Measurements from ENCODE around the gene PIWIL1. TPM values are rescaled to one million over a fixed set of nuclear protein-coding genes. Genes with fewer than 3 reads are reported as not detected.

Gene PIWIL1
- total RNA-seq, 1 experiment from 2014 or later = not detected

DNA sequence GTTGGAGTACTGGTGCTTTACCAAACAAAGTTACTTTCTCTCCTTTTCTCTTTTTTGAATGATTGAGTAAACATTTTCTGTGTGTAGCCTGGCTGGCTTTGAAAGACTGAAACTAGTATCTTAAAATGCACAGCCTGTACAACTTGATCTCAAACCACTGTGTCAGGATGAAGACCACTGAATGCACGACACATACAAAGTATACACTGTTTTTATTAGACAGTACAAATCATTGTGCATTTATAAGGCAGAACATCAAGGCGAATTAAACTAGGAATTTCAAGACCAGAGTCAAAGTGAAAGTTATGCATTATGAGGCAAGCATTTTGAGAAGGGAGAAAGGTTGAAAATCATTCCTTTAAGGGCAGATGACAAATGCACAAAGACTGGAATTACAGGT is 59.0 kb downstream of the PIWIL1 start:
- H3K27me3 Mint-ChIP-seq (ENCODE audit: unreplicated experiment) = no peaks in the 10 kb centered on the region
- BruUV-seq (replicated peaks) = no TSS peak
- intact Hi-C loops (cut with micrococcal nuclease; ENCODE audit: unreplicated experiment) = no loop called here
- TF ChIP-seq, protein P1, sequence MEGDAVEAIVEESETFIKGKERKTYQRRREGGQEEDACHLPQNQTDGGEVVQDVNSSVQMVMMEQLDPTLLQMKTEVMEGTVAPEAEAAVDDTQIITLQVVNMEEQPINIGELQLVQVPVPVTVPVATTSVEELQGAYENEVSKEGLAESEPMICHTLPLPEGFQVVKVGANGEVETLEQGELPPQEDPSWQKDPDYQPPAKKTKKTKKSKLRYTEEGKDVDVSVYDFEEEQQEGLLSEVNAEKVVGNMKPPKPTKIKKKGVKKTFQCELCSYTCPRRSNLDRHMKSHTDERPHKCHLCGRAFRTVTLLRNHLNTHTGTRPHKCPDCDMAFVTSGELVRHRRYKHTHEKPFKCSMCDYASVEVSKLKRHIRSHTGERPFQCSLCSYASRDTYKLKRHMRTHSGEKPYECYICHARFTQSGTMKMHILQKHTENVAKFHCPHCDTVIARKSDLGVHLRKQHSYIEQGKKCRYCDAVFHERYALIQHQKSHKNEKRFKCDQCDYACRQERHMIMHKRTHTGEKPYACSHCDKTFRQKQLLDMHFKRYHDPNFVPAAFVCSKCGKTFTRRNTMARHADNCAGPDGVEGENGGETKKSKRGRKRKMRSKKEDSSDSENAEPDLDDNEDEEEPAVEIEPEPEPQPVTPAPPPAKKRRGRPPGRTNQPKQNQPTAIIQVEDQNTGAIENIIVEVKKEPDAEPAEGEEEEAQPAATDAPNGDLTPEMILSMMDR (IDR thresholded peaks at IDR 0.05; ENCODE audit: unreplicated experiment) = no peak
- H3K27ac Mint-ChIP-seq (ENCODE audit: unreplicated experiment) = no peak overlapping the region
- no peaks in the 10 kb centered on the region for H3K36me3 Mint-ChIP-seq (ENCODE audit: insufficient read depth, unreplicated experiment)
- no peak for DNase-seq
- H3K4me3 Mint-ChIP-seq (ENCODE audit: low read depth, unreplicated experiment) = no peak overlapping the region
- peaks cover 17% of the 10 kb centered on the region for H3K9me3 Mint-ChIP-seq (ENCODE audit: low read depth, unreplicated experiment)
- no peaks in the 10 kb centered on the region for H3K4me1 Mint-ChIP-seq (ENCODE audit: low read depth, unreplicated experiment)
- CTCF ChIA-PET = no interaction called here

DNA sequence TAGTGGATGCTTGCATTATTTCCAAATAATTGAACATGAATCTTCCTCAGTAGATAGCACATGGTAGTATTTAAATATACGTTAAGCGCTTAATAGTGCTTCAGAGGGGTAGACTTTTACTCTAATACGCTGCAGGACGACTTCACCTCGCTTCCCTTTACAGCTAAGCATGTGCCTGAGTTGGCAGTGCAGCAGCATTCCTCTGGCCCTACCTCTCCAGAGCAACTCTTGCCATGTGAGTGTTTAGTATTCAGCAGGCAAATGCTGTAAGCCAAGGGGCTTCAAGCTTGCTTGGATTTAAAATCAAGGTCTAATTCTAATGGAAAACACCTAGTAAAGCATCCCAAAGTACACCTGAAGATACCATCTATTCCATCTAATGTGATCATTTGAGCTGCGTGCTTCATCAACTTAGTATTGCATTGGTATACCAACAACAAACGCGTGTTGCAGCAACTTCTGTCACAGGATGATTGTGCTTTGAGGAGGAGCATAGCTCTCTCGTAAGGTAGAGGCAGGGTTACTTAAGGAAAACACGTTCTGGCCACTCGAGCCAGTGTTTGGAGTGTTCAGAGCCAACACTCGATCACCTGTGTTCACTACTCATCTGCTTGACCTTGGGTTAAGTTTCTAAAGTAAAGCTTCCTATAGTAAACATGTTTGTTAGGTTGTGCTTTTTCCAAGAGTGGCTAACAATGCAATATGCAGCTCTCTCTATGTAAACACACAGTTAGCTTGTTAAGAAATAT is 60.6 kb downstream of the PIWIL1 start:
- no TSS peak for BruUV-seq (replicated peaks)
- TF ChIP-seq, protein P1 (IDR thresholded peaks at IDR 0.05; ENCODE audit: unreplicated experiment) = no peak

DNA sequence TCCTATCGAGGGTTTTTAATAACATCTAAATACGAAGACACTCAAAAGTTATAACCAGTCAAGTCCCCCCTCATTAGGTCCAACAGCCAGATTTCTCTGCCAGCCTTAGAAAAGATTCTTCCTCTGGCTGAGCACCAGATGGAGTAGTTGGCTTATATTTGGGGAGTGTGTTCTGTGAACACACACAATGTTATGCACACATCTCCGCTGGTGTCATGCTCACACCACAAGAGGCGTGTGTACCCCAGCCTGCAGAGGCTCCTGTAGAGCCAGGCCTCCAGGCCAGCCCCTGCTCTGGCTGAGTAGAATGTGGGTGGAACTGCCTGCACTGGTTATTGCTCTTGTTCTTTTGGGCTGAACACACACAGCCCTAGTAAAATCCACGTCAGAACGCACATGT is 64.0 kb downstream of the PIWIL1 start:
- Mint-ChIP-seq H3K9me3 (ENCODE audit: low read depth, unreplicated experiment) (peaks cover 14% of the 10 kb centered on the region), H3K27me3 (ENCODE audit: unreplicated experiment) (no peaks in the 10 kb centered on the region), H3K4me3 (ENCODE audit: low read depth, unreplicated experiment) (no peak overlapping the region), H3K27ac (ENCODE audit: unreplicated experiment) (no peak overlapping the region), H3K4me1 (ENCODE audit: low read depth, unreplicated experiment) (no peaks in the 10 kb centered on the region), H3K36me3 (ENCODE audit: insufficient read depth, unreplicated experiment) (no peaks in the 10 kb centered on the region)
- no peak for DNase-seq
- TF ChIP-seq, protein P1 (IDR thresholded peaks at IDR 0.05; ENCODE audit: unreplicated experiment) = no peak
- CTCF ChIA-PET = no interaction called here
- BruUV-seq (replicated peaks) = no TSS peak
- intact Hi-C loops (cut with micrococcal nuclease; ENCODE audit: unreplicated experiment) = loop anchor here (5.0 kb wide), 1 partner anchor 346 kb away; no protein-coding TSS in a partner anchor

More for the DNA sequence above, 60.6 kb downstream of the PIWIL1 start:
- DNase-seq = no peak
- intact Hi-C loops (cut with micrococcal nuclease; ENCODE audit: unreplicated experiment) = no loop called here
- CTCF ChIA-PET = no interaction called here
- Mint-ChIP-seq H3K4me3 (ENCODE audit: low read depth, unreplicated experiment) (no peak overlapping the region), H3K27ac (ENCODE audit: unreplicated experiment) (no peak overlapping the region), H3K4me1 (ENCODE audit: low read depth, unreplicated experiment) (no peaks in the 10 kb centered on the region), H3K27me3 (ENCODE audit: unreplicated experiment) (no peaks in the 10 kb centered on the region), H3K9me3 (ENCODE audit: low read depth, unreplicated experiment) (peaks cover 22% of the 10 kb centered on the region), H3K36me3 (ENCODE audit: insufficient read depth, unreplicated experiment) (no peaks in the 10 kb centered on the region)

DNA sequence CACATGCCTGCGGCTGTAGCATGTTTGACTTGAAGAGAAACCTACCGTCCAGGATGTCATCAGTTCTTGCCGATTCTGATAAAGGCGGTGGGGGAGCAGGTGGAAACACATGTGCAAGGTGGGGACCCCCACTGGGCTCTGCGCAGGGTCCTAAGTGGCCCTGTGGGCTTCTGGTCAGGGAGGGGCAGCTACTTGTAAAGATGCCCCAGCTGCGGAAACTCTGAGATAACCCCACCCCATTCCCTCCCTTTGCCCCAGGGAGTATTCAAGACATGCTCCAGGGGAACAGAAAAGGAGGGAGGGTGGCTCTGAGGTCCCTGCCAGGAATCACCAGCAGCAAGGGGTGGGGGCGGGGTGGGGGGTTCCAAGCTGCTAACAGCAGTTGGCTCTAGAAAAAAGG is 67.6 kb downstream of the PIWIL1 start:
- BruUV-seq (replicated peaks) = no TSS peak
- TF ChIP-seq, protein P1 (IDR thresholded peaks at IDR 0.05; ENCODE audit: unreplicated experiment) = no peak
- Mint-ChIP-seq H3K27ac (ENCODE audit: unreplicated experiment) (no peak overlapping the region), H3K9me3 (ENCODE audit: low read depth, unreplicated experiment) (peaks cover 14% of the 10 kb centered on the region), H3K27me3 (ENCODE audit: unreplicated experiment) (no peaks in the 10 kb centered on the region), H3K4me3 (ENCODE audit: low read depth, unreplicated experiment) (no peak overlapping the region), H3K36me3 (ENCODE audit: insufficient read depth, unreplicated experiment) (no peaks in the 10 kb centered on the region), H3K4me1 (ENCODE audit: low read depth, unreplicated experiment) (no peaks in the 10 kb centered on the region)
- intact Hi-C loops (cut with micrococcal nuclease; ENCODE audit: unreplicated experiment) = no loop called here
- no peak for DNase-seq
- CTCF ChIA-PET = no interaction called here
